ENCODE data around the gene GRIK5. TPM values are rescaled to one million over a fixed set of nuclear protein-coding genes. Genes with fewer than 3 reads are reported as not detected.
A peak's percentile ranks its signal among the peaks of the same experiment; 100 is the strongest.

GRIK5 gene
- total RNA-seq, 1 donor from 2014 or later: 0.09 TPM

DNA sequence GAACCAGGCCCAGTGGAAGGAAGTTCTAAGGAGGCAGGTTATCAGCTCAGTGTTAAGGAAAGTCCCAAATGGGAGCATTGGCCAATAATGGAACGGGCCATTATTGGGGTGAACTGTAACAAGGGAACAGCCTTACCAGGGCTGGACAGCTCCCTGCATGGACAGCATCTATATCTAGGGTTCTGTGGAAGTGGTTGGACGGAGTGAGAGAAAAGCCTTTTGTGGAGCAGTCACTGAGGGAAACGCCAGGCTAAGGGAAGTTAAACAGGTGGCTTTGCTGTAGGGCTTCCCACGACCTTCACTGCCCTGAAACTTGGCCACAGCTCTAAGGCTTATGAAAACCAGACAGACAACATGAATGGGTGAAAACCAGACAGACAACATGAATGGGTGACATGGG lies 45.2 kb upstream of the GRIK5 start:
- Mint-ChIP-seq H3K4me1 (peaks cover 97% of the 10 kb centered on the region), H3K27me3 (no peaks in the 10 kb centered on the region), H3K4me3 (peak overlapping the region; percentile 46), H3K36me3 (ENCODE audit: low read depth) (peaks cover 94% of the 10 kb centered on the region), H3K9me3 (no peaks in the 10 kb centered on the region), H3K27ac (peak overlapping the region; percentile 96)
- CTCF ChIA-PET: interaction anchor here (13.4 kb wide), 1 partner anchor 15 kb away, joined by 426 read pairs; the partner anchor contains the start of gene POU2F2
- TF ChIP-seq, protein P1, sequence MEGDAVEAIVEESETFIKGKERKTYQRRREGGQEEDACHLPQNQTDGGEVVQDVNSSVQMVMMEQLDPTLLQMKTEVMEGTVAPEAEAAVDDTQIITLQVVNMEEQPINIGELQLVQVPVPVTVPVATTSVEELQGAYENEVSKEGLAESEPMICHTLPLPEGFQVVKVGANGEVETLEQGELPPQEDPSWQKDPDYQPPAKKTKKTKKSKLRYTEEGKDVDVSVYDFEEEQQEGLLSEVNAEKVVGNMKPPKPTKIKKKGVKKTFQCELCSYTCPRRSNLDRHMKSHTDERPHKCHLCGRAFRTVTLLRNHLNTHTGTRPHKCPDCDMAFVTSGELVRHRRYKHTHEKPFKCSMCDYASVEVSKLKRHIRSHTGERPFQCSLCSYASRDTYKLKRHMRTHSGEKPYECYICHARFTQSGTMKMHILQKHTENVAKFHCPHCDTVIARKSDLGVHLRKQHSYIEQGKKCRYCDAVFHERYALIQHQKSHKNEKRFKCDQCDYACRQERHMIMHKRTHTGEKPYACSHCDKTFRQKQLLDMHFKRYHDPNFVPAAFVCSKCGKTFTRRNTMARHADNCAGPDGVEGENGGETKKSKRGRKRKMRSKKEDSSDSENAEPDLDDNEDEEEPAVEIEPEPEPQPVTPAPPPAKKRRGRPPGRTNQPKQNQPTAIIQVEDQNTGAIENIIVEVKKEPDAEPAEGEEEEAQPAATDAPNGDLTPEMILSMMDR (IDR thresholded peaks at IDR 0.05): no peak
- DNase-seq (no peak), ATAC-seq (ENCODE audit: low read depth) (no peak)
- intact Hi-C loops (cut with micrococcal nuclease): loop anchor here (2.0 kb wide), 1 partner anchor 128 kb away; the partner anchor contains the start of gene GSK3A
- POLR2A ChIA-PET: interaction anchor here (0.6 to 24.6 kb wide), 16 partner anchors 12 to 308 kb away, joined by 3 to 1230 read pairs (median 8); partner anchors contain the start of genes GSK3A, PAFAH1B3, POU2F2 and PRR19

DNA sequence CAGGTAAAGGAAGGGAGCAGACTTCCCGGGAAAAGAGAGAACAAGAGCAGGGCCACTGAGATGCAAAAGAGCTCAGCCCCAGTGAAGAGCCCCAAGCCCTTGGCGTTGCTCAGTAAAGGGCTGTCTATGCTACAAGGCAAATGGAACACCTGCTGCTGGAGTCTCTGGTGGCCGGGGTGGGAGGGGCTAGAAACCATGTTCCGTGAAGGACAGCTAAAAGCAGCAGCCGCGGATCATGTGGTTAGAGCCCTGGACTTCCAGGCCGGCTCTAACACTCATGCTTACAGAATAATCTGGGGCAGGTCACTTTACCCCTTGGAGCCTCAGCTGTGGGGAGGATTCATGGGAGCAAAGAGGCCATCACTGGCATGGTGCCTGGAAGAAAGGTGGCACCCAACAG lies 44.4 kb upstream of the GRIK5 start:
- intact Hi-C loops (cut with micrococcal nuclease): loop anchor here (1.0 to 5.0 kb wide), 4 partner anchors 8 to 128 kb away; partner anchors contain the start of gene GSK3A
- DNase-seq (peak; percentile 64), ATAC-seq (ENCODE audit: low read depth) (peak; percentile 81)
- H3K4me1 Mint-ChIP-seq: peaks cover 95% of the 10 kb centered on the region
- H3K9me3 Mint-ChIP-seq: no peaks in the 10 kb centered on the region
- H3K27ac Mint-ChIP-seq: peak overlapping the region; percentile 96
- TF ChIP-seq, protein P1 (IDR thresholded peaks at IDR 0.05): no peak
- H3K36me3 Mint-ChIP-seq (ENCODE audit: low read depth): peaks cover 94% of the 10 kb centered on the region
- no peaks in the 10 kb centered on the region for H3K27me3 Mint-ChIP-seq
- peak overlapping the region; percentile 83 for H3K4me3 Mint-ChIP-seq
- ChIA-PET POLR2A (interaction anchor here (0.8 to 24.6 kb wide), 25 partner anchors 10 to 583 kb away, joined by 3 to 1230 read pairs (median 7); partner anchors contain the start of genes GSK3A, PAFAH1B3, POU2F2 and PRR19), CTCF (interaction anchor here (1.0 to 13.4 kb wide), 7 partner anchors 9 to 286 kb away, joined by 3 to 426 read pairs (median 5); partner anchors contain the start of gene POU2F2)

DNA sequence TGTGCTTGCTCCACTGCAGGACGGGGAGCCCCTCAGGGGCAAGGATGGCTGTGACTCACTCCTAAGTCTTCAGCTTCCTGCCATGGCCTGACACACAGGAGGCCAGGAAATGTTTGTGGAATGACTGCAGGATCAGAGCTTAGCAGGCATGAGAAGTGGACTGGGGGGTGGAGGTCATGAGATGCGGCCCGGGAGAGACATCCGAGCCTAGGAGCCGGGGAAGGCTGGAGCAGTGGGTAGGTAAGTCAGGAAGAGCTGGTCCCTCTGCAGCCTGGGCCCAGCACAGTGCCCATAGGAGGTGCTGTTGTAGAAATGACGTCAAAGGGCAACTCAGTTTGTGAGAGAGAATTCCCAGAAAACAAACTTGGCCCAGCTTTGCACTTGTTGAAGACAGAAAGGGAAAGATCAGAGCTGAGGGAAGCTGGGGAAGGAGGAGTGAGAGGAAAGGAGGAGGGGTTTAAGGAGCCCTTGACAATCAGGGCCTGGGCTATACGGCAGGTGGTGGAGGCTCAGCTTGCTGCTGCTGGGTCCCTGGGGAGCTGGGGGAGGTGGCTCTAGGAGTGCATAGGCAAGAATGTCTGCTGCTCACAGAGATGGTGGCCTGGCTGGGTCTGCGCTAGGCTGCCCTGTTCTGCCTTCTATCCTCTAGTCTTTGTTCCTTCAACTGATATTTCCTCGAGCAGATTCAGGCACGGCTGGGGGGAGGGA lies 43.8 kb upstream of the GRIK5 start:
- intact Hi-C loops (cut with micrococcal nuclease): loop anchor here (1.0 to 5.0 kb wide), 4 partner anchors 9 to 129 kb away; partner anchors contain the start of gene GSK3A
- POLR2A ChIA-PET: interaction anchor here (0.6 to 24.6 kb wide), 22 partner anchors 9 to 582 kb away, joined by 3 to 1230 read pairs (median 7); partner anchors contain the start of genes GSK3A, PAFAH1B3, POU2F2 and PRR19
- H3K36me3 Mint-ChIP-seq (ENCODE audit: low read depth): peaks cover 95% of the 10 kb centered on the region
- TF ChIP-seq, protein P1 (IDR thresholded peaks at IDR 0.05): no peak
- H3K4me1 Mint-ChIP-seq: peaks cover 95% of the 10 kb centered on the region
- peak; percentile 77 for ATAC-seq (ENCODE audit: low read depth)
- H3K27ac Mint-ChIP-seq: peak overlapping the region; percentile 96
- no peaks in the 10 kb centered on the region for H3K27me3 Mint-ChIP-seq
- H3K4me3 Mint-ChIP-seq: peak overlapping the region; percentile 83
- peak; percentile 68 for DNase-seq
- CTCF ChIA-PET: interaction anchor here (1.0 to 13.4 kb wide), 8 partner anchors 9 to 286 kb away, joined by 3 to 426 read pairs (median 4); partner anchors contain the start of gene POU2F2
- H3K9me3 Mint-ChIP-seq: no peaks in the 10 kb centered on the region

DNA sequence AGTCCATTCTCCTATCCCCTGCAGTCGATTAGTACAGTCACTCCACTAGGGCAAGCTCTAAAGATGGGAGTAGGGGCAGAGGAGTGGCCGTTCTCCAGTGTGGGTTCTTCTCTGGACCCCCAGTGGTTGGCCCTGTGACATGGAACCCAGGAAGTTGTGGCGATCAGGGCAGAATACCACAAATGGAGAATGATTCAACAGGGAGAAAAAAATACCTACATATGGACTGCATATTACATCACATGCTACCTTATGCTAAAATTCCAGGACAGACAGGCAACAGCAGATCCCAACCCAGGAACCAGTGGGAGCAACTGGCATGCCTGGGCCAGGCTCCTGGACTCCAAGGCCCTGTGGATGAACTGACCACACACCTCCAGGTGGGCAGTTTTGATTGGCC lies 41.8 kb upstream of the GRIK5 start:
- no peak for DNase-seq
- peak overlapping the region; percentile 96 for H3K27ac Mint-ChIP-seq
- ChIA-PET POLR2A (interaction anchor here (0.5 to 24.6 kb wide), 3 partner anchors 15 to 146 kb away, joined by 3 to 1230 read pairs (median 3); partner anchors contain the start of gene POU2F2), CTCF (interaction anchor here (13.4 kb wide), 1 partner anchor 18 kb away, joined by 426 read pairs; the partner anchor contains the start of gene POU2F2)
- TF ChIP-seq, protein P1 (IDR thresholded peaks at IDR 0.05): no peak
- H3K4me1 Mint-ChIP-seq: peaks cover 87% of the 10 kb centered on the region
- intact Hi-C loops (cut with micrococcal nuclease): loop anchor here (5.0 kb wide), 1 partner anchor 90 kb away; no protein-coding TSS in a partner anchor
- peaks cover 90% of the 10 kb centered on the region for H3K36me3 Mint-ChIP-seq (ENCODE audit: low read depth)
- H3K4me3 Mint-ChIP-seq: peak overlapping the region; percentile 41
- no peak for ATAC-seq (ENCODE audit: low read depth)
- no peaks in the 10 kb centered on the region for H3K27me3 Mint-ChIP-seq
- no peaks in the 10 kb centered on the region for H3K9me3 Mint-ChIP-seq

Measured in activated B cell treated with CpG ODN at 0.5 μM for 24 hours (primary cell).